ENCODE measurements around the gene S100A5.

S100A5 gene

GRCh38 chr1:153510984-153511410, 29.7 kb downstream of the S100A5 start (continued):
- TF ChIP-seq ZNF692 (tag by site-specific recombination; IDR thresholded peaks at IDR 0.05) (0 out of 2 replicates have a peak, but pooled peaks have one; percentile 62), ZIC2 (tag by site-specific recombination; IDR thresholded peaks at IDR 0.05) (no peak), ZNF501 (tag by site-specific recombination; IDR thresholded peaks at IDR 0.05) (no peak; the same call in 1 of the 2 replicates), ZNF585B (tag by site-specific recombination; IDR thresholded peaks at IDR 0.05) (no peak), SCRT1 (tag by site-specific recombination; IDR thresholded peaks at IDR 0.05; ENCODE audit: borderline replicate concordance) (no peak), ZNF558 (tag by site-specific recombination; IDR thresholded peaks at IDR 0.05) (no peak), ZNF18 (tag by site-specific recombination; IDR thresholded peaks at IDR 0.05) (no peak), KLF8 (tag by site-specific recombination; IDR thresholded peaks at IDR 0.05) (no peak), ZNF449 (tag by site-specific recombination; IDR thresholded peaks at IDR 0.05) (no peak), ZSCAN4 (tag by site-specific recombination; IDR thresholded peaks at IDR 0.05) (no peak), ZNF350 (tag by site-specific recombination; IDR thresholded peaks at IDR 0.05) (no peak), BCL11B (tag by site-specific recombination; IDR thresholded peaks at IDR 0.05; ENCODE audit: low read depth) (0 out of 2 replicates have a peak, but pooled peaks have one; percentile 31), ZFP69B (tag by site-specific recombination; IDR thresholded peaks at IDR 0.05) (no peak), ZBTB21 (tag by site-specific recombination; IDR thresholded peaks at IDR 0.05) (no peak), ZEB2 (tag by site-specific recombination; IDR thresholded peaks at IDR 0.05) (peak; percentile 59), MZF1 (tag by site-specific recombination; IDR thresholded peaks at IDR 0.05; ENCODE audit: borderline replicate concordance) (no peak), KLF1 (tag by site-specific recombination; IDR thresholded peaks at IDR 0.05) (no peak), ZBTB48 (tag by site-specific recombination; IDR thresholded peaks at IDR 0.05) (no peak), OVOL3 (tag by site-specific recombination; IDR thresholded peaks at IDR 0.05) (no peak), ZNF335 (tag by site-specific recombination; conservative IDR thresholded peaks at IDR 0.05) (peak; percentile 89), ZNF2 (tag by site-specific recombination; IDR thresholded peaks at IDR 0.05) (peak; percentile 63), ZNF175 (tag by site-specific recombination; IDR thresholded peaks at IDR 0.05) (no peak), RBAK (tag by site-specific recombination; IDR thresholded peaks at IDR 0.05) (no peak), ZNF660 (tag by site-specific recombination; IDR thresholded peaks at IDR 0.05) (peak; percentile 87), ZFP37 (tag by site-specific recombination; IDR thresholded peaks at IDR 0.05) (0 out of 2 replicates have a peak, but pooled peaks have one; percentile 31), ZNF654 (tag by site-specific recombination; IDR thresholded peaks at IDR 0.05; ENCODE audit: low read depth) (peak; percentile 95), ZNF223 (tag by site-specific recombination; IDR thresholded peaks at IDR 0.05) (no peak), ZNF629 (tag by site-specific recombination; IDR thresholded peaks at IDR 0.05) (no peak), ZNF768 (tag by site-specific recombination; IDR thresholded peaks at IDR 0.05) (no peak), KLF16 (tag by site-specific recombination; IDR thresholded peaks at IDR 0.05) (no peak), PRDM6 (tag by site-specific recombination; IDR thresholded peaks at IDR 0.05) (no peak), PRDM4 (tag by site-specific recombination; IDR thresholded peaks at IDR 0.05) (no peak), KLF7 (tag by site-specific recombination; IDR thresholded peaks at IDR 0.05; ENCODE audit: borderline replicate concordance) (no peak)
